GM12878 (cell line): ENCODE results near the gene HSPA1A. TPM values are rescaled to one million over a fixed set of nuclear protein-coding genes. Genes with fewer than 3 reads are reported as not detected.

ENCODE experiments used
- ATAC-seq: fragments of 200-7000 bp; cut with Tn5 transposase; 3 replicates; pipeline ENCODE4 v1.9.1; 2020; ENCODE audit warnings: mild to moderate bottlenecking, moderate library complexity
- BruUV-seq: library from RNA; stranded (reverse); fragments of 400-500 nt; replicated peaks from 2 replicates; lab custom pipeline; 2021; lab: Mats Ljungman, UMichigan
- CTCF ChIA-PET: fragments of 300-600 bp; sonication (Branson Sonifier 250); formaldehyde crosslinking; extraction: SDS; loops from one replicate; lab custom pipeline; 2021; ENCODE audit warnings: inconsistent platforms; lab: Yijun Ruan, JAX
- POLR2A ChIA-PET: fragments of 350-600 bp; formaldehyde crosslinking; extraction: SDS; loops from one replicate; lab custom pipeline; 2021; ENCODE audit warnings: inconsistent platforms; lab: Charles Lee
- RAD21 ChIA-PET: fragments of 300-600 bp; sonication (Branson Sonifier 250); formaldehyde crosslinking; loops from one replicate; lab custom pipeline; 2023; ENCODE audit warnings: antibody characterized with exemption; ENCODE audit not compliant: unreplicated experiment; lab: Charles Lee
- SMC1A ChIA-PET: fragments of 300-600 bp; sonication (Branson Sonifier 250); formaldehyde crosslinking; loops from one replicate; lab custom pipeline; 2023; ENCODE audit not compliant: unreplicated experiment, uncharacterized antibody; lab: Charles Lee
- DNase-seq: peaks from one replicate; pipeline ENCODE4 v3.0.0-alpha.2; 2011; ENCODE audit warnings: low read depth, low spot score
- FAIRE-seq: peaks from 3 replicates; lab custom pipeline; 2011; peaks lifted over from hg19 to GRCh38; lab: Jason Lieb, UNC
- H2AFZ ChIP-seq: 2 replicates; pipeline ENCODE4 v1.6.0; 2011; ENCODE audit warnings: low read depth, low read length, control low read depth; ENCODE audit not compliant: control insufficient read depth
- H3K27ac ChIP-seq: 2 replicates; pipeline ENCODE4 v1.5.1; 2011; ENCODE audit warnings: control low read depth; ENCODE audit not compliant: control insufficient read depth, insufficient read depth
- H3K27me3 ChIP-seq, 2 experiments: replicated peaks in 1 of 2; 2 replicates each; pipeline versions ENCODE4 v1.6.0 to v1.6.1; 2011; ENCODE audit warnings: low read length in 1 of 2; ENCODE audit not compliant: control insufficient read depth in 2 of 2, insufficient read depth in 2 of 2
- H3K36me3 ChIP-seq, 2 experiments: 2 replicates each; pipeline ENCODE4 v1.5.1; 2011; ENCODE audit warnings: low read length in 1 of 2; ENCODE audit not compliant: control insufficient read depth in 2 of 2, insufficient read depth in 2 of 2
- H3K4me1 ChIP-seq: 2 replicates; pipeline ENCODE4 v1.6.1; 2011; ENCODE audit warnings: mild to moderate bottlenecking, low read length, moderate library complexity, mixed read lengths; ENCODE audit not compliant: control insufficient read depth, insufficient read depth
- H3K4me2 ChIP-seq: 2 replicates; pipeline ENCODE4 v1.6.0; 2011; ENCODE audit warnings: control low read depth; ENCODE audit not compliant: control insufficient read depth, insufficient read depth
- H3K4me3 ChIP-seq: fragments of 200-600 bp; sonication (generic); 2 replicates; pipeline ENCODE4 v1.5.1; 2016
- H3K79me2 ChIP-seq: 2 replicates; pipeline ENCODE4 v1.6.0; 2011; ENCODE audit warnings: low read length; ENCODE audit not compliant: control insufficient read depth, insufficient read depth
- H3K9ac ChIP-seq: 2 replicates; pipeline ENCODE4 v1.8.0; 2011; ENCODE audit warnings: low read length, control low read depth, mixed read lengths; ENCODE audit not compliant: control insufficient read depth, insufficient read depth
- H3K9me3 ChIP-seq: replicated peaks from 3 replicates; pipeline ENCODE4 v1.5.1; 2011; ENCODE audit warnings: mild to moderate bottlenecking, low read length; ENCODE audit not compliant: control insufficient read depth, insufficient read depth
- H4K20me1 ChIP-seq: 2 replicates; pipeline ENCODE4 v1.6.0; 2011; ENCODE audit not compliant: control insufficient read depth, insufficient read depth
- ATF3 ChIP-seq: IDR thresholded peaks from 2 replicates; pipeline ENCODE4 v1.6.1; 2011; ENCODE audit warnings: low read depth, mild to moderate bottlenecking, low read length, moderate library complexity, borderline replicate concordance; ENCODE audit errors: extremely low read depth
- CBX5 ChIP-seq: sonication (generic); IDR thresholded peaks from 2 replicates; pipeline ENCODE4 v1.6.1; 2016; ENCODE audit warnings: low read depth, moderate library complexity, mild to moderate bottlenecking, inconsistent platforms
- HDAC6 ChIP-seq: fragments of 200-600 bp; sonication (generic); IDR thresholded peaks from one replicate; pipeline ENCODE4 v1.8.0; 2017; ENCODE audit warnings: antibody characterized with exemption; ENCODE audit not compliant: unreplicated experiment
- MLLT1 ChIP-seq: fragments of 450-650 bp; IDR thresholded peaks from 2 replicates; pipeline ENCODE4 v1.6.1; 2016; ENCODE audit warnings: mild to moderate bottlenecking
- POLR2AphosphoS2 ChIP-seq: IDR thresholded peaks from 2 replicates; pipeline ENCODE4 v1.6.1; 2011; ENCODE audit warnings: low read depth, mild to moderate bottlenecking, low read length, improper control_type of control experiment, moderate library complexity
- RCOR1 ChIP-seq: conservative IDR thresholded peaks from 2 replicates; pipeline ENCODE4 v1.6.1; 2012; ENCODE audit warnings: low read depth, low read length, improper control_type of control experiment
- SREBF2 ChIP-seq: IDR thresholded peaks from 2 replicates; pipeline ENCODE4 v1.6.1; 2012; ENCODE audit warnings: mild to moderate bottlenecking, low read length
- whole genome bisulfite sequencing: methylation state at CpG from one replicate; pipeline ENCODE4 v1.1.6; 2016; ENCODE audit warnings: low lambda C conversion rate; ENCODE audit not compliant: insufficient replicate concordance, insufficient coverage; ENCODE audit errors: missing lambda C conversion rate; 5-methylcytosine and 5-hydroxymethylcytosine counted together
- in situ Hi-C: fragments of 300-500 bp; cut with MboI; formaldehyde crosslinking; loops from 9 replicates; pipeline ENCODE4 v1.14.3; 2018; ENCODE audit warnings: mixed read lengths
- intact Hi-C: fragments of 100-400 bp; cut with micrococcal nuclease; formaldehyde crosslinking; loops from one replicate; pipeline ENCODE4 v1.14.2; 2022; ENCODE audit not compliant: unreplicated experiment
- polyA plus RNA-seq, 11 experiments: library from polyadenylated mRNA; depleted of rRNA in 4 of 11; unstranded in 6 of 11; stranded (reverse) in 5 of 11; fragments of >200 nt; fragmentation: Nextera tagmentation in 4 of 11; fragmentation: Illumina TruSeq in 1 of 11; extraction: Ambion mirVana in 4 of 11; extraction: Trizol in 1 of 11; gene quantifications; 1 replicate in 1 of 11; 2 replicates in 10 of 11; pipeline versions ENCODE4 v1.2.1 to v1.2.3, GENCODE V29; 2011 to 2016; ENCODE audit warnings: inconsistent platforms in 2 of 11, missing spikeins in 2 of 11, low read depth in 1 of 11
- total RNA-seq, 4 experiments: library from RNA; depleted of rRNA in 3 of 4; stranded (reverse); fragments of >200 nt in 3 of 4; fragmentation: Illumina TruSeq in 1 of 4; extraction: Trizol in 1 of 4; gene quantifications; 2 replicates each; pipeline versions ENCODE4 v1.2.1 to v1.2.3, GENCODE V29; 2013 to 2021

HSPA1A gene
- total and polyA plus RNA-seq, 10 of the 15 experiments (the other 5 are each of a cell fraction or from before 2014, with no cell fraction given) = 0.29 to 51.8 (median 17.5) TPM

GRCh38 chr6:31860349-31860748, 45.0 kb downstream of the HSPA1A start:
- no peak overlapping the region for H2AFZ ChIP-seq
- TF ChIP-seq MLLT1 (no peak), POLR2AphosphoS2 (0 out of 2 replicates have a peak, but pooled peaks have one; percentile 17), ATF3 (no peak)
- TF ChIP-seq, all 136 proteins: peak for 1
- 99% methylated on average over 13 of the region's 13 CpGs for WGBS
- in situ Hi-C loops = no loop called here
- ChIA-PET SMC1A (no interaction called here), CTCF (interaction anchor here (1.3 to 1.4 kb wide), 2 partner anchors 29 to 90 kb away, joined by 3 to 4 read pairs; no protein-coding TSS in a partner anchor), POLR2A (interaction anchor here (1.5 kb wide), 1 partner anchor 23 kb away, joined by 4 read pairs; no protein-coding TSS in a partner anchor), RAD21 (interaction anchor here (0.9 kb wide), 1 partner anchor 261 kb away, joined by 3 read pairs; no protein-coding TSS in a partner anchor)
- no TSS peak for BruUV-seq
- no peak for ATAC-seq
- intact Hi-C loops = no loop called here
- Histone ChIP-seq H3K9me3 (no peaks in the 10 kb centered on the region), H3K9ac (no peak overlapping the region), H3K4me1 (peaks cover 11% of the 10 kb centered on the region), H3K36me3 (peaks cover 0 to 3% of the 10 kb centered on the region in 2 experiments; a peak in 1 of 4 replicates), H3K4me2 (no peak overlapping the region), H3K4me3 (no peak overlapping the region), H3K79me2 (no peaks in the 10 kb centered on the region; the same call in 1 of the 2 replicates), H3K27ac (no peak overlapping the region), H4K20me1 (no peaks in the 10 kb centered on the region), H3K27me3 (no peaks in the 10 kb centered on the region)
- FAIRE-seq = no peak
- no peak for DNase-seq

- no peaks in the 10 kb centered on the region for H3K9me3 ChIP-seq
- intact Hi-C loops = no loop called here
- SMC1A ChIA-PET = no interaction called here
- CTCF ChIA-PET = no interaction called here
- TF ChIP-seq SREBF2 (no peak), HDAC6 (no peak), RCOR1 (no peak), CBX5 (no peak)
- TF ChIP-seq, all 136 proteins: peak for 0
- H3K27me3 ChIP-seq = no peaks in the 10 kb centered on the region
- H4K20me1 ChIP-seq = no peaks in the 10 kb centered on the region
- peaks cover 0 to 3% of the 10 kb centered on the region in 2 experiments; a peak in 1 of 4 replicates for H3K36me3 ChIP-seq
- no peaks in the 10 kb centered on the region; the same call in 1 of the 2 replicates for H3K79me2 ChIP-seq
- no peak overlapping the region; the same call in 1 of the 2 replicates for H3K4me2 ChIP-seq
- H3K4me3 ChIP-seq = no peak overlapping the region
- ChIA-PET RAD21 (no interaction called here), POLR2A (no interaction called here)
- H3K27ac ChIP-seq = no peak overlapping the region
- H3K9ac ChIP-seq = no peak overlapping the region
- DNase-seq (no peak), ATAC-seq (no peak), FAIRE-seq (no peak)
- H3K4me1 ChIP-seq = peaks cover 11% of the 10 kb centered on the region
- BruUV-seq = no TSS peak
- in situ Hi-C loops = no loop called here
- no peak overlapping the region for H2AFZ ChIP-seq
- WGBS = 78% methylated on average over 7 of the region's 7 CpGs
Measured at GRCh38 chr6:31861150-31861549, 45.8 kb downstream of the HSPA1A start.
